ENCODE data around the gene PRRG4. TPM values are rescaled to one million over a fixed set of nuclear protein-coding genes. Genes with fewer than 3 reads are reported as not detected.
"Not testable (repeated sequence)": the region's sequence is repeated elsewhere in the genome, so short reads cannot be mapped to it uniquely, and the experiment has no call there.

PRRG4 gene
- 0.56 and 0.85 TPM in 2 replicates for total RNA-seq

- no peaks in the 10 kb centered on the region for H3K9me3 Mint-ChIP-seq
- H3K27me3 Mint-ChIP-seq: peaks cover 31% of the 10 kb centered on the region
- peak; percentile 87 for DNase-seq
- H3K36me3 Mint-ChIP-seq (ENCODE audit: low read depth): no peaks in the 10 kb centered on the region
- H3K4me3 Mint-ChIP-seq: peak within 1 kb of the TSS; percentile 92
- intact Hi-C loops (cut with micrococcal nuclease): loop anchor here (1.0 kb wide), 3 partner anchors 9 to 210 kb away; no protein-coding TSS in a partner anchor
- H3K27ac Mint-ChIP-seq: peak within 1 kb of the TSS; percentile 82
- H3K4me1 Mint-ChIP-seq: peaks cover 14% of the 10 kb centered on the region
Observed at GRCh38 chr11:32829680-32830412, at the start of gene PRRG4. TSS of gene PRRG4 (plus strand) at chr11:32829927. CDS start at chr11:32830530, 603 bp downstream.

DNA sequence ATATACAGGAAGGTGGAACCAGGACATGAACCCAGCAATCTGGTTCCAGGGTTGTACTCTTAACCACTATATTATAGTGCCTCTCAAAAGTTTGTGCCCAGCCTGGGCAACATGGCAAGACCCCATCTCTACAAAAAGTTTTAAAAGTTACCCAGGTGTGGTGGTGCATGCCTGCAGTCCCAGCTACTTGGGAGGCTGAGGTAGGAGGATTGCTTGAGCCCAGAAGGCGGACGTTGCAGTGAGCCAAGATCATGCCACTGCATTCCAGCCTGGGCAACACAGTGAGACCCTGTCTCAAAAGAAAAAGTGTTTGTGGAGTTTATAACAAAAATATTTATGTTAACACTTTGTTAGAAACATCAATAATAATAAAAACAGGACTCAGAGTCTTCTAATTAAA is 48.9 kb upstream of the PRRG4 start:
- intact Hi-C loops (cut with micrococcal nuclease); H3K27me3 Mint-ChIP-seq; H3K4me1 Mint-ChIP-seq; H3K9me3 Mint-ChIP-seq; H3K4me3 Mint-ChIP-seq; DNase-seq; H3K27ac Mint-ChIP-seq; H3K36me3 Mint-ChIP-seq (ENCODE audit: low read depth): not testable (repeated sequence)

GRCh38 chr11:32781721-32782120 is 48.0 kb upstream of the PRRG4 start:
- Mint-ChIP-seq H3K4me1 (no peaks in the 10 kb centered on the region), H3K27me3 (peaks cover 6% of the 10 kb centered on the region), H3K4me3 (no peak overlapping the region), H3K27ac (no peak overlapping the region), H3K9me3 (no peaks in the 10 kb centered on the region), H3K36me3 (ENCODE audit: low read depth) (no peaks in the 10 kb centered on the region)
- intact Hi-C loops (cut with micrococcal nuclease): no loop called here
- DNase-seq: no peak

- no peak overlapping the region for H3K27ac Mint-ChIP-seq
- no peak overlapping the region for H3K4me3 Mint-ChIP-seq
- H3K4me1 Mint-ChIP-seq: no peaks in the 10 kb centered on the region
- peaks cover 16% of the 10 kb centered on the region for H3K27me3 Mint-ChIP-seq
- no peaks in the 10 kb centered on the region for H3K36me3 Mint-ChIP-seq (ENCODE audit: low read depth)
- DNase-seq: no peak
- intact Hi-C loops (cut with micrococcal nuclease): no loop called here
- H3K9me3 Mint-ChIP-seq: no peaks in the 10 kb centered on the region
Observed at GRCh38 chr11:32785262-32785661, 44.5 kb upstream of the PRRG4 start.

DNA sequence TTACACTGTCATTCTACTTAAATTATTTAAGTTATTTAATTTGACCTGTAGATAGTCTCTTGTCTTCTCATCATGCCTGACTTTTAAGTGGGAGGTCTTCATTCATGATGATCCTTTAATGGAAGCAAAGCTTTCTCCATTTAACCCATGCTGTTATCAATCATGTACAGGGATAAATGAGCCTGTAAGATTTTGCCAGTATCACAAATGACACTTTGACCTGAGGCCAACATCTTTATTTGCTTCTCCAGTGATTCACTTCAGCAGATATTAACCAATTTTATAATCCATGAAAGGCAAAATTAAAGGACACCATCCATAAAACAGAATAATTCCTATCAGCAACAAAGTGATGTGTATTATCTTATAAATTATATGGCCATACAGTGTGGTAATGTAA is 42.9 kb upstream of the PRRG4 start:
- no peak for DNase-seq
- Mint-ChIP-seq H3K27me3 (peaks cover 19% of the 10 kb centered on the region), H3K27ac (no peak overlapping the region), H3K9me3 (no peaks in the 10 kb centered on the region), H3K4me1 (no peaks in the 10 kb centered on the region), H3K36me3 (ENCODE audit: low read depth) (no peaks in the 10 kb centered on the region), H3K4me3 (no peak overlapping the region)
- intact Hi-C loops (cut with micrococcal nuclease): no loop called here

DNA sequence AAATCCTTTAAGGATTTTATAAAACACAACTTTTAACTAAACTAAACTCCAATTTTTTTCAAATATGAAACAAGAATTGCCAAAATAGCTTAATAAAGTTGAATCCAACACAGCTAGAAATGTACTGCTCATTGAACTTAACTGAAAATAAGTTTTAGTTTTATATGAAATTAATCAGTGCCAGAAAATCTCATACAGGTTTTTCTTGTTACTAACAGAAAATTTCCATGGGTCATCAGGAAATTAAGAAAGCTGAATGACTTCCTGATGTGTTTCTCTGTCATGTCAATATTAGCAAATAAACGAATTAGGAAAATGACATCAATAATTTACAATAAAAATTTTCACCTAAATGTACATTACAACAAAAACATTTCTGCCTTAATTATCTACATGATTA is 38.8 kb upstream of the PRRG4 start:
- DNase-seq: no peak
- intact Hi-C loops (cut with micrococcal nuclease): loop anchor here (5.0 to 10.0 kb wide), 2 partner anchors 206 to 354 kb away; partner anchors contain the start of genes EIF3M and WT1
- Mint-ChIP-seq H3K27me3 (peaks cover 21% of the 10 kb centered on the region), H3K4me3 (no peak overlapping the region), H3K27ac (no peak overlapping the region), H3K4me1 (peaks cover 4% of the 10 kb centered on the region), H3K9me3 (no peaks in the 10 kb centered on the region), H3K36me3 (ENCODE audit: low read depth) (no peaks in the 10 kb centered on the region)

- no peaks in the 10 kb centered on the region for H3K36me3 Mint-ChIP-seq (ENCODE audit: low read depth)
- no peak overlapping the region for H3K4me3 Mint-ChIP-seq
- intact Hi-C loops (cut with micrococcal nuclease): loop anchor here (2.0 to 10.0 kb wide), 3 partner anchors 44 to 355 kb away; partner anchors contain the start of genes EIF3M and WT1
- H3K27me3 Mint-ChIP-seq: peaks cover 21% of the 10 kb centered on the region
- H3K4me1 Mint-ChIP-seq: peaks cover 4% of the 10 kb centered on the region
- DNase-seq: no peak
- no peaks in the 10 kb centered on the region for H3K9me3 Mint-ChIP-seq
- H3K27ac Mint-ChIP-seq: no peak overlapping the region
Observed at GRCh38 chr11:32792111-32792947, 37.4 kb upstream of the PRRG4 start.

GRCh38 chr11:32792948-32793475 is 36.7 kb upstream of the PRRG4 start:
- Mint-ChIP-seq H3K9me3 (no peaks in the 10 kb centered on the region), H3K27me3 (peaks cover 21% of the 10 kb centered on the region), H3K27ac (no peak overlapping the region), H3K36me3 (ENCODE audit: low read depth) (no peaks in the 10 kb centered on the region), H3K4me3 (peak overlapping the region; percentile 60), H3K4me1 (peaks cover 4% of the 10 kb centered on the region)
- DNase-seq: peak; percentile 88
- intact Hi-C loops (cut with micrococcal nuclease): loop anchor here (1.0 to 10.0 kb wide), 5 partner anchors 44 to 470 kb away; partner anchors contain the start of genes EIF3M and WT1

DNA sequence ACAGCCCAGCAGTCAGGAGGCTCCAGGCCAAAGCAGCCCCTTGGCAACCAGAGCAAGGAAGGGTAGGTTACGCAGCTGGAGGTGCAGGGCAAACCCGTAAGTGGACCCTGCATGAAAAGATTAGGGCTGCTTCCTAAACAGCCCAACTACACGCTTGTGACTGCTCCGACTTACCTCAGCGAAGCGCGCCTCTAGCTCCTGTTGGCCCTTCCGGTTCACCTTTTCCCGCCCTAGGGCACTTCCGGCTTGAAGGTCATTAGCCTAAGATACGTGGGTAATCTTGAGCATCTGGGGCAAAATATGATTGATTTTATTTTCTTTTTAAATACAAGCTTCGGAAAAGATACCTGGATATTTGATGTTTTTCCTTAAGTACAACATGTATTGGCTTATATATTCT is 35.3 kb upstream of the PRRG4 start, which contains the start of gene CCDC73:
TSS of gene CCDC73 (minus strand) at position 224 of the 400 bp plus-strand sequence. CDS start 34,419 bp downstream, outside the sequence.
- peaks cover 4% of the 10 kb centered on the region for H3K4me1 Mint-ChIP-seq
- H3K4me3 Mint-ChIP-seq: no peak within 1 kb of the TSS
- no peaks in the 10 kb centered on the region for H3K36me3 Mint-ChIP-seq (ENCODE audit: low read depth)
- peaks cover 16% of the 10 kb centered on the region for H3K27me3 Mint-ChIP-seq
- no peak for DNase-seq
- no peaks in the 10 kb centered on the region for H3K9me3 Mint-ChIP-seq
- intact Hi-C loops (cut with micrococcal nuclease): loop anchor here (5.0 to 10.0 kb wide), 2 partner anchors 210 to 357 kb away; partner anchors contain the start of genes EIF3M and WT1
- H3K27ac Mint-ChIP-seq: no peak within 1 kb of the TSS

GRCh38 chr11:32796425-32796824 is 33.3 kb upstream of the PRRG4 start:
- Mint-ChIP-seq H3K9me3 (no peaks in the 10 kb centered on the region), H3K4me3 (no peak overlapping the region), H3K36me3 (ENCODE audit: low read depth) (no peaks in the 10 kb centered on the region), H3K27me3 (peaks cover 11% of the 10 kb centered on the region), H3K4me1 (peaks cover 4% of the 10 kb centered on the region), H3K27ac (no peak overlapping the region)
- intact Hi-C loops (cut with micrococcal nuclease): loop anchor here (10.0 kb wide), 1 partner anchor 212 kb away; the partner anchor contains the start of gene EIF3M
- no peak for DNase-seq

DNA sequence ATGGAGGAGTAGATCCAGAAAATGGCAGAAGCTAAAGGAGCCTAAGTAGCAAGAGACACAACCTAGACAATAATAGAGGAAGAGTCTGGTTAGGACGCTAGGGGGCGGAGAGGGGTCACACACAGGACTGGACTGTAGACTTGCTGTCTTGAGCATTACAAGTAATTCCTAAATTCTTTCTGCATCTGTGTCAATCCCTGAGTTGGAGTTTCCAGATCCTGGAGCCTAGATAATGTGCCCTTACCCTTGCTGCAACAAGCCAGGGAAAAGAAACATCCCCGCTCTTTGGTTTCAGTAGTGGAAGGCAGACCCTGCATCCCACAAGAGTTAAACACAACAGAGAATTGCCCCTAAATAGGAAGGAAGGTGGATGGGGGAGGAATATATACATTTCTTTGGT is 20.4 kb upstream of the PRRG4 start:
- Mint-ChIP-seq H3K4me3 (no peak overlapping the region), H3K36me3 (ENCODE audit: low read depth) (no peaks in the 10 kb centered on the region), H3K27me3 (peaks cover 9% of the 10 kb centered on the region), H3K9me3 (no peaks in the 10 kb centered on the region), H3K4me1 (no peaks in the 10 kb centered on the region), H3K27ac (no peak overlapping the region)
- peak; percentile 85 for DNase-seq
- intact Hi-C loops (cut with micrococcal nuclease): loop anchor here (1.0 to 5.0 kb wide), 2 partner anchors 153 to 256 kb away; no protein-coding TSS in a partner anchor

DNA sequence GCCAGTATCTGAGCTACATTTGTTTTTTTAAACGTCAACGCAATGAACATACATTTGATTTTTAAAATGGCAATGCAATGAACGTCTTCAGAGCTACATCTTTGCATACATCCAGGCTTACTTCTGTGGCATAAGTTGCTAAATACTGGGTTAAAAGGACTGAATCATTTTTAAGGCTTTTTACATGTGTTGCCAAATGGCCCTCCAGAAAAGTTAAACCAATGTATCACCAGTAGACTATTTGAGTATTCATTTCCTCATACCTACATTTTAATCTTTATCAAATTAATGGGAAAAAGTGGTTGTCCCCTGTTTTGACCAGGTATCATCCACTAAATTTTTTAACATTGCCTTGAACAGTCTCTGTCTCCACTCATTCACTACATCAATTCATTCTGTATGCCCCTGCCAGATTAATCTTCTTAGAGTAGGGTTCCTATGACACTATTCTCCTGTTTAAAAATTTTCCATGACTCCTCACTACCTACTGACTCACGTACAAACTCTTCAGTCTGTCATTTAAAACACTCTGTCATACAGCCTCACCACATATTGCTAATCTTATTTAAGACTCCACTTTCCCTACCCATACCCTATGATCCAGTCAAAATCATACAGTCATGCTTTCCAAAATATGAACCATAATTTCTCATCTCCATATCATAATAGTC is 12.4 kb upstream of the PRRG4 start:
- peaks cover 8% of the 10 kb centered on the region for H3K4me1 Mint-ChIP-seq
- no peak for DNase-seq
- no peaks in the 10 kb centered on the region for H3K36me3 Mint-ChIP-seq (ENCODE audit: low read depth)
- intact Hi-C loops (cut with micrococcal nuclease): loop anchor here (10.0 kb wide), 1 partner anchor 507 kb away; no protein-coding TSS in a partner anchor
- no peaks in the 10 kb centered on the region for H3K9me3 Mint-ChIP-seq
- H3K27ac Mint-ChIP-seq: no peak overlapping the region
- peaks cover 5% of the 10 kb centered on the region for H3K27me3 Mint-ChIP-seq
- H3K4me3 Mint-ChIP-seq: no peak overlapping the region

GRCh38 chr11:32817852-32818183 is 11.9 kb upstream of the PRRG4 start:
- intact Hi-C loops (cut with micrococcal nuclease): loop anchor here (10.0 kb wide), 1 partner anchor 507 kb away; no protein-coding TSS in a partner anchor
- Mint-ChIP-seq H3K27me3 (peaks cover 5% of the 10 kb centered on the region), H3K9me3 (no peaks in the 10 kb centered on the region)

More at GRCh38 chr11:32817852-32818183, 11.9 kb upstream of the PRRG4 start:
- peaks cover 8% of the 10 kb centered on the region for H3K4me1 Mint-ChIP-seq
- no peak overlapping the region for H3K27ac Mint-ChIP-seq
- H3K4me3 Mint-ChIP-seq: no peak overlapping the region
- H3K36me3 Mint-ChIP-seq (ENCODE audit: low read depth): no peaks in the 10 kb centered on the region
- no peak for DNase-seq

Data from activated CD4-positive, alpha-beta T cell treated with anti-CD3 and anti-CD28 coated beads, Interleukin-2, amount 10 ng/mL, durations not matched to agents 24 days and 14 days (primary cell).